Measurements from ENCODE around the gene ADAMTS5.

The ADAMTS5 gene

DNA sequence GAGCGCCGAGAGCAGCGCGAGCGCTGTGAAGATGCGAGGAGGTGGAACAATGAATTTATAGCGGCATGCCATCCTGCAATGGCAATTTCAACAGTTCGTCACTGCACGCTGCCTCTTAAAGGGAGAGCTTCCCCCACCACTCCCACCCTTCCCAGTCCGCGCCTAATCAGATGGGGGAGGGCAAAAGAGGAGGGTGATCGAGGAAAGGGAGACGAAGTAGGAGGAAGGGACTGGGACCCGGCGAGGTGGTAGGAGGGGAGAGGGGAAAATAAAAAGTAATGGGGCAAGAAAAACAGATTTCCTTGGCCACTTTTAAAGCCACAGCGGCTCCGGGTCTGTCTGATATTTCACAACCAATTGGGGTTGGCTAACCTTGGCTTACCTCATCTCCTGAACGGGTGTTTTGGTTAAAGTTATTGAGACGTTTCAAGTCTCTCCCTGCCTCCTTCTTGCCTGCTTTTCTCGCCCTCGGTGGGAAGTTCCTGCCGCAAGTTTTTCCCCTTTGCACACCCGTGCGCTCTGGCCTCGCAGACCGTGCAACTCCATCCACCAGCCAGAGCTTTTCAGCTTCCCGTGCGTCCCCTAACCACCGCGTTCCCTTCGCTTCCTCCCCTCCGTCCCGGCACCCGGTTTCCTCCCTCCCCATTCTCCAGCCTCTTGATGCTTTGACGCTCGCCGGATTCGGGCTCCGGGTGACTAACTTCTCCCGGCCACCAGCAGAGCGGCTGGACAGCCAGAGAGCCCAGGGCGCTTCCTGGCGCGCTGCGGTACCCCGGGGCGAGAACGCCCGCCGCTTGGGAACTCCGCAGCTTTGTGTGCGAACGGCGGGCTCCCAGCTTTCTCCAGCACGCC is at the start of gene ADAMTS5:
Gene ADAMTS5, minus strand, starts transcription at position 27 of the 852 bp plus-strand sequence. CDS start 697 bp downstream, outside the sequence.
- no peak for DNase-seq (ENCODE audit: low read depth in 1 of 2, low spot score in 1 of 2)

DNA sequence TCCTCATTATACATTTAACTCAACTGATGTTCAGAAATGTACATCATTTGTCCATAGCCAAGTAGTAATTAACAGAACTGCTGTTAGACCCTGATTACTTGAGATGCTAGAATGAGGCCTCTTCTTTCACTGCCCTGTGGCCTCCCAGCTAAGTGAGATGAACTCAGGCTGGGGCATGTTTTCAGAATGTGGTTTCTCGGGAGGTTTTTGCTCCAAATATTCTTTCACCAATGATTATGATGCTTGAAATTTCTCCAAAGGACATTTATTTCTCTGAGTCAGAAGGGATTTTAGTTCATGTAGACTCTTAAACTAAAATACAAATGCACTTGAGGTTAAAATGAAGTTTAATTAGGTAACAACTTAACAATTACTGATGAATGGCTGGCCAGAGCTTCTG is 34.6 kb upstream of the ADAMTS5 start:
- no peak for DNase-seq (ENCODE audit: low read depth in 1 of 2, low spot score in 1 of 2)

DNA sequence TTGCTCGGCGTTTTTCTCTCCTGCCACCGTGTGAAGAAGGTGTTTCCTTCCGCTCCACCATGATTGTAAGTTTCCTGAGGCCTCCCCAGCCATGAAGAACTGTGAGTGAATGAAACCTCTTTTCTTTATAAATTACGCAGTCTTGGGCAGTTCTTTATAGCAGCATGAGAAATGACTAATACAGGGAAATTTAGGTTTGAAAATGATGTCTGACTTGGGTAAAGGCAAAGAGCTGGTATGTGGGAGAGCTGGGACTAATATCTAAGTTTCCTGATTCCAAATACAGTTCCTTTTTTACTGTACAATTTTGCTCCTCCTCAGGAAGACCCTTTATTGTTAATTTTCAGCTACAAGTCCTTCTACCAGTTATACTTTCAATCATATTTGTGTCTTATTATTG is 16.7 kb upstream of the ADAMTS5 start:
- DNase-seq (ENCODE audit: low read depth in 1 of 2, low spot score in 1 of 2) = no peak

DNA sequence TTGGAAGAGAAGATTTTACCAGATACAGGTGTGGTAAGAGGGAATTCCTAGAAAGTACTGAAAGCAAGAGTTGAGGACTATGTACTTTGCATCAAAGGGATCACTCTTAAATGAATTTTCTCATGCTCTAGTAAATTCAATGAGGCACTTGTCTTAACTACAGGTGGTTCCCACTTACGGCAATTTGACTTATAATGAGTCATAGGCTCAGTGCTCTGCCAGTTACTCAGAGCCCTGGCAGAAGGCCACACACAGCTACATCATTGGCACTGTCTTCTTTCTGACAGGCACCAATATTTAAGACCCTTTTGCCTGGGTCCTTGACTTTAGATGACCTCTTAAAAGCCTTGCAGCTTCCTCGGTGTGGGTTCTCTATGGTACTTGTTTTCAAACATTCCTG is 15.9 kb upstream of the ADAMTS5 start:
- DNase-seq (ENCODE audit: low read depth in 1 of 2, low spot score in 1 of 2) = no peak

DNA sequence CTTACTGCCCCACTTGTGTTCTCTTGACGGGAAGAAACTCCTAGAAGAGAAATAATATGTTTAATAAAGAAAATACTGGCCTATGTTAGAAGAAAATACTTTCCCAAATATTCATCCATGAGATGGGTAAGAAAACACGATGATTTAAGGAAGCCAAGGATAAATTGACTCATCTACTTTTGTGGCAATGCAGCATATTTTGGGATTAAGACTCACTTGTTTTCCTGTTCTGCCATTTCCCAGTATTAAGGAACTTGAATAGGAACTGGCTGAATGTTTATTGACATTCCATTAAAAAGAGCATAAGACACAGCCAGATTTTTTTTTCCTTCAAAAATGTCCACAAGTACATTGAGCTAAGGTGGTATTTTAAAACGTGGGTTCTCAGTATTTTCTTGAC is 10.9 kb upstream of the ADAMTS5 start:
- DNase-seq (ENCODE audit: low read depth in 1 of 2, low spot score in 1 of 2) = no peak

DNA sequence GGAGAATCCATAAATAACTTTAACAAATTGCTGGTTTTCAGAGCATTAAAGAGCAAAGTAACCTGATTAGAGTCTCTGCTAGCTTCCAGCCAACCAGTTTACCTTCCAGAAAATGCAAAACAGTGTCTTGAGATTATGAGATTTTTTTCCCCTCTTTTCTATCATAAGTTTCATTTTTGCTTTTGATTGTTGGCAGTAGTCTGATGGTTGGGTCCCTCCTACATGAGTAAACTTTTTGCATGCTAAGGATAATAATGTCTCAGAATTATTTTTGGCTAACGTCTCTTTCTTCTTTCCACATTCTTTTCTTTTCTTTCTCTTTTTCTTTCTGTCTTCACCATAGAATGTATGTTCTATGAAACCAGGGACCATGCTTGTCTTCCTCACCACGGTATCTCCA is 6.3 kb upstream of the ADAMTS5 start:
- no peak for DNase-seq (ENCODE audit: low read depth in 1 of 2, low spot score in 1 of 2)

DNA sequence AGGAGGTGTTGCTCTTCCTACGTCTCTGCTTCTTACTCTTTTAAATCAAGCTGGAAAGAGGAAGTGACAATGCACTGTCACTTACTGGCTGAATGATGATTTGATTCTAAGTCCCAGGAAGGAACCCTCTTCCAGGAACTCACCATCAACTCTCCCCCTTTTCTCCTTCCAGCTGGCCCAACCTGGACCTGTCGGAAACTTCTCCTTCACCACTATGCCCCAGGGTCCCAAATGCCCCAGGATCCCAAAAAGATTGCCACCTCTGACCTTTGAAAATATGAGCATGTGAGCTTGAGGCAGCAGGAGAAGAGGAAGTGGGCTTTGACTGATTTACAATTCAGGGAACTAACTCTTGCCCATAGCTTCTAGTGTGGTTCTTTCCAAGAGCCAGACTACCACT is 5.3 kb upstream of the ADAMTS5 start:
- DNase-seq (ENCODE audit: low read depth in 1 of 2, low spot score in 1 of 2) = no peak

DNA sequence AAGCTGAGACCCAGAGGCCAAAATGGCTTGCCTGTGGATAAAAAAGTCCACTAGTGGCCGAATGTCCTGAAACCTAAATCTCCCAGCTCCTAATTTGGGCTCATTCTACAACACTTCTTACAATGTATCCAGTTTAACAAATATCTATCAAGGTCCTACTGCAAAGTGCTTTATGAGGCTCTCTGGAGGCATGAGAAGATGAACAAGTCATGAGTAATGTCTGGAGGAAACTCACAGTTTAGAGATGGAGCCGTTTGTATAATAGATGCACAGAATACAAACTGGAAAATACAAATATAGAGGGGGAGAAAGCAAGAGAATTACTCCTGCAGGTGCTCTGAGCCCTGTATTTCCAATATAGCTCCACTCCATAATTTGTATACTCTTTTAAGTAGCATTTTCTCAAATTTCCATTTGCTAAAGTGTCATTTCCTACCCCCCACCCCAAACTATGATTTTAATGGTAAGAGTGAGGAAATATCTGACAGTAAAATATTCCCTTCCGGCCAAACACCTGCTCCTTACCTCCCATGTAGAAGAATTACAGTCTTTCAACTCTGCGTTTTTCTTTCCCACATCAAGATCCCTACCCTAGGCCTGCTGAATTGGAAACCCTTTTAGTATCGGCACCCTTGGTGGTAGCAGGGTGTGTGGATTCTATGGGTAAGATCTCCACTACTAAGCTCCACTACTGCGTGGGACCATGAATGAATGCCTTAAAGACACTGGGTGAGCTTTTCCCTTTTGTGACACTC is 3.3 kb upstream of the ADAMTS5 start:
- no peak for DNase-seq (ENCODE audit: low read depth in 1 of 2, low spot score in 1 of 2)

DNA sequence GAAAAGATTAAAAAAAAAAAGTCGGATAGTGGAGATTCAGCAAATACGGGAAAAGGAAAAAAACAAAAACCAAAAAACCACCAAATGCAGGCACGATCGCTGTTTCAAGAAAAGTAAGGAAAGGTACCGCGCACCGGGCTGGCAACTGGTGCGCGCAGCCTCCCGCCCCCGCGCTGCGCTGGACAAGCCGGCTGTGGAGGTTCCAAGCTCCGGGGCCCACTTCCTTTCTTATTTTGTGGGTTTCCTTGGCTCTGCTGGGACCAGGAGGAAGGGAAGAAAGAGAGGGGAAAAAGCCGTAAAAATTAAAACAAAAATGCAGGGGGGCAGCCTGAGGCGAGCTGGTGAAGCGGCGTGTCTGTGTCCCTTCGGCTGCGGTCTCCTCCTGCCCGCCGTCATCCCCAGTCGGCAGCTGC is 233 bp downstream of the ADAMTS5 start:
- DNase-seq (ENCODE audit: low read depth in 1 of 2, low spot score in 1 of 2) = no peak

DNA sequence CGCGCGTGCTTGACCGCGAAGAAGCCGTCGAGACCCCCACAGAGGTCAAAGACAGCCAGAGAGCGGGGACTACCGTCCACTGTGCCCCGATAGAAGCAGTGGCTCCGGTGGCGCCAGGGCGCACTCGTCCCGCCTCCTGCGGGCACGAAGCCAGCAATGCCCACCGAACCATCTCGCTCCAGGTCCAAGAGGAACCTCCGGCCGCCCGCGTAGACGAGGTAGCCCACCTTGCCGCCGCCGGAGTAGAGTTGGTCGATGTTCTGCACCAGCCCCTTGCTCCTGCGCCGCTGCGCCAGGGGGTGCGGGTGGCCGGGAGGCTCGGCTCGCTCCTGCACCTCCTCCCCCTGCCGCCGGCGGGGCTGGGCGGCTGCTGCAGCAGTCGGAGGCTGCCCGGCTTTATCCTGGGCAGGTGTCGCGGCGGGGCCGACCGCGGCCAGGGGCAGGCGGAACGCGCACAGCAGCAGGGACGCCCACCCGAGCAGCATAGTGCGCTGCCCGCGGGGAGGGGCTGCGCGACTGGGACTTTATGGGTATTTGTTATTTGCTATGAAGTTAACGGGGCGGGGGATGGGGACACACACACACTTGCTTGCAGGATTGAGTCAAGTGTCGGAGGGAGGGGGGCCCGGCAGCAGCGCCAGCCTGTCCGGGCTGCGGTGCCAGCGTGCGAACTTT is 844 bp downstream of the ADAMTS5 start:
- DNase-seq (ENCODE audit: low read depth in 1 of 2, low spot score in 1 of 2) = no peak

DNA sequence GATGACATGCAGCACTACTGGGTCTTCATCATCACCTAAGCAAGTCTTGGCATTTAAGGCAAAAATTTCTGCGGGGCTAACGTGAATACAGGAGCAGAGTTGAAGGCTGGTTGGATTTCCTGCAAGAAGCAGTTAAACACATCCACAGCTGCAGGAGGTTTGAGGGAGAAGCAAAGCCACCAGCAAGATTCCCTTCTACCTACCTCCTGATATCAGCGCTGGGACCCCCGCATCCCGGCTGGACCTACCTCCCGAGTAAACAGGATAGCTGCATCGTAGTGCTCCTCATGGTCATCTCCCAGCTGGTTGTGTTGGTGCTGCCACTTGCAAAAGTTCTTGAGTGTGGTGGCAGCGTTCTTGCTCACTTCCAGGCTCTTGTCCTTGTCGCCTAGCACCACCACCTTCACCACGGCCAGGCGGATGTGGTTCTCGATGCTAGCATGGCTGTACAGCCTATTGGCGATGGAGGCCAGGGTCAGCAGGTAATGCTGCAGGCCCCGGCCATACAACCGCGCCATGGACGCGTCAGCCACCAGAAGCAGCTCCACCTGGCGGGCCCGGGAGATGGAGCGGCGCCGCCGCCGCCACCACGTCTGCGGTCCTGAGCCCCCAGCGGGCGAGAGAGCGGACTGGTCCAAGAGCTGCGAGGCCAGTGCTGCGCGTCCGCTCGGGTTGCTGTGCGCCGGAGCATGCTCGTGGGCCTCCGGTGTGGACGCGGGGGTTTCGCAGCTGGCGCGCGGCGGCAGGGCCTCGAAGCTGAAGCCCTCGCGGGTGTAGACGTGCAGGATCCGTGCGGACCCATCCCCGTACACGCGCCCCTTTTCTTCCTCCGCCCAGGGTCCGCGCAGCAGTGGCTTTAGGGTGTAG is 1.6 kb downstream of the ADAMTS5 start:
- no peak for DNase-seq (ENCODE audit: low read depth in 1 of 2, low spot score in 1 of 2)

DNA sequence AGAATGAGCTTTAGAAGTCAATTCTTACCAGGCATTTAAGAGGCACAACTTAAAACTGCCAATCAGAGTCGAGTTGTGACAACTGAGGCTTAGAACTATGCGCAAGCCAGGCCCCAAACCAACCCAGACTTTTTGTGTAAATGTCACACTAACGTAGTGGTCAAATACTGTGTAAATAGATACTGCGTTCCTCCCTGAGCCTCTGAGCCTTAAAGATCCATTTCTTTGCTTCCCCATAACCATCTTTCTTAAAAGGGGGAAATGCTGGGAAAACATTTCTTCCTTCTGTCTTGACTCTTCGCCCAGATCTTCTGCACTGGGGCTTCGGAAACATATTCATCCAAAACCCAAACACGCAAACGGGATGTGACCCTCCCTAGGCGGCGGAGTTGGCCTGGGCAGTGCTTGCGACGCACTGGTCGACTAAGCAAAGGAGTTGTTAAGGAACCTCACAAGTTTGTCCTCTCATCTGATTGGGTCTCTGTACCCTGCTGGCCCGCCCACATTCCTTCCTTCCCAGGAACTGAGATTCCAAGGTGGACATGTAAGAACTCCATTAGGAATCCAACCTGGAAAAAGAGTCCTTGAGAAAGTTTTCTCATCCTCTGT is 2.6 kb downstream of the ADAMTS5 start:
- no peak for DNase-seq (ENCODE audit: low read depth in 1 of 2, low spot score in 1 of 2)

DNA sequence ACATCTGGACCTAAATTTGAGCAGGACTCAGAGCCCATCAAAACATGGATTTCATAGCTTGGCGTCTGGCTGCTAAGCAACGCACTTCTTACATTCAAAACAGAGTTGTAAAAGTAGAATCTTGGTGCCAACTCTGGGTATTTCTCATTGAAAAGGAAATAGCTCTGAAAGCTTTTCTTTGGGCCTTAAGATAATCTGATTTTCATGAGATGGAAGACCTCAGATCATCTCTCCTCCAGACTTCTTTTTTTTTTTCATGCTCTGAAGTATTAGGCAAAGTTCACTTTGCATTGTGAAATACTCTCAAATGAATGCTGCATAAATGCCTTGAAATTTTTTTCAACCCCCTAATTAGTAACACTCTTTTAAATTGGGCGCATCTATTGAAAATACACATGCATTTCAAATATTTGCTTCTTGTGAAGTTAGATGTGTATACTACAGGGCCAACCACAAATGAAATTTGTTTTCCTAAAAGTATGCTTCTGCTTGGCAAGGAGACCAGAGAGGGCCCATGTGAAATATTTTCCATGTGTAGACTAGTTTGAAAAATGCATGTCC is 4.2 kb downstream of the ADAMTS5 start:
- no peak for DNase-seq (ENCODE audit: low read depth in 1 of 2, low spot score in 1 of 2)

DNA sequence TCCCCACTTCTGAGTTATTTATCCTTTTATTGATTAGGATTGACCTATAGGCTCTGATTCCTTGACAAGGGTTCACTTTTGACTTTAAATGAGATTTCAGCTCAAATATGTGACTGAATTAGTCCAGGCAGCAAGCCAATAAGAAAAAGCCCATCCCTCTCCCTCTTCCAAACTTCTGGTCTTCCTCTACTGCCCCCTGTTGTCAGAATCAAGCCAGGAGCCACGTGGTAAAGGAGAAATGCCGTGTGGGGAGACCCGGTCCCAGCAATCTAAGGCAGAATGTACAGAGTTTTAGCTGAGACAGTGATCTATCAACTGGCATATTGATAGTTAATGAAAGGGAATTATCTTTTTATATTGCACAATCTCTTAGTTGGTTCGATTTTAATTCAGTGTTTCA is 5.2 kb downstream of the ADAMTS5 start:
- no peak for DNase-seq (ENCODE audit: low read depth in 1 of 2, low spot score in 1 of 2)

DNA sequence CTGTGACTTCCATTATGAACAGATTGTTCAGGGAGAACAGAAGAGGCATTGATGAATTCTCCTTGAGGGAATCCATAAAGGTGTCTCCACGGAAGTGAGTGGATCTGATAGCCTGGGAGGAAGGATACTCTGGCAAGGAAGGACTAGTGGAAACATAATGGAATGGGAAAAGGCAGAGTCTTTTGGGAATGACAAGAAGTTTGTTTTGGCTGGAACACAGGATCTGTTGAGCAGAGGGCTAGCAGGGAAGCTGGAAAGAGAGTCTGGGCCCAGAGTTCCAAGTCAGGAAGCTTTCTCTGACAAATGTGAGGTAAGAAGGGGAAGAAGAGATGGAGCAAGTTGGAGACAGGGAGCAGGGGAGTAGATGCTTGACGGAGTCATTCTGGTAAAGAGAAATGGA is 8.1 kb downstream of the ADAMTS5 start:
- no peak for DNase-seq (ENCODE audit: low read depth in 1 of 2, low spot score in 1 of 2)

DNA sequence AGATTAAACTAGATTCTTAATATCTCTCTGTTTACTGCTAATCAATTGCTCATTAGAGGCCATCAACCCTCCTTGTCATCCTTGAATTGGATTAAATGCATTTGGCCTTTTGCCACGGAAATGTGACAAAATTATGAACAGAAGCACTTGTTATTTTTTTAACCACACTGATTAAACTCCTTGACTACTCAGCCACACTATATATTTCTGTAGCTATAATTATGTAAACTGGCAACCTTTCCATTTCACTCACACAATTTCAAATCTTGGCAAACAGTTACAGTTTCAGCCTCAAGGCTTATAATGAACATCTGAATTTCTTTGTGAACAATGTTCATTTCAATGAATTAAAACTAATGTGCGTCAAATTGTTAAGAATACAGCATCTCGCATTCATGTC is 10.1 kb downstream of the ADAMTS5 start:
- no peak for DNase-seq (ENCODE audit: low read depth in 1 of 2, low spot score in 1 of 2)

DNA sequence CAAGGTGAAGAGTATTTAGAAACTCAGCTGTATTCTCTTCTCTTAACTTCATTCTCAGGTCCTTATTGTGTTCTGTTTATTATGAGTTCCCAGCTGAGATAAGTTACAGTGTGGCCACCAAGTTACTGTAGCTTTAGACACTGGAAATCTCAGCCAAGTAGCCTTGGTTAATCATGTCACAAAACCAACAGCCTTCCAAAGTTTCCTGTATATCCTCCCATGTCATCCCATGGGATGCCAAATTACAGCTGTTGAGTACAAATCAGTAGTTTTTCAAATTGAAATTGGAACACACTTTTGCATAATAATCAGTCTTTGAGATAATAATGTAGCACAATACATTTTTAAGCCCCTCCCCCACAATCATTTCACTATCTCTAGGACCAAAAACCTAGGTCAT is 10.7 kb downstream of the ADAMTS5 start:
- no peak for DNase-seq (ENCODE audit: low read depth in 1 of 2, low spot score in 1 of 2)

DNA sequence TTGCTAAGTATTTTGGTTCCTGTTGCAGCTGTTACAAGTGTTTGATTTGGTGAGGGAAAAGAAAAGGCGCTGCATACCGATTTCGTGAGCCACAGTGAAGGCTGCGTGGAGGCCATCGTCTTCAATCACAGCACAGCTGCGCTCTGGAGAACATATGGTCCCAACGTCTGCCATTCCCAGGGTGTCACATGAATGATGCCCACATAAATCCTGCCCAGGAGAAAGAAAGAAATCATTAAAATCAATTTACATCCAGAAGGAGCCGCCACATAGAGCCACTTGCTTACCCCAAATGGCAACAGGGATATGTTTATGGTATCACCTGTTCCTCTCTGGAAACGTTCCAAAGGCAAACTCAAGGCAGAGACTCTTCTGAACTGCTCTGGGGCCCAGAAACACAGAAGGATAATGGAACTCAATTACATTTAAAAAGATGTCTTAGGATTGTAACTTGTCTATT is 12.2 kb downstream of the ADAMTS5 start:
- no peak for DNase-seq (ENCODE audit: low read depth in 1 of 2, low spot score in 1 of 2)

DNA sequence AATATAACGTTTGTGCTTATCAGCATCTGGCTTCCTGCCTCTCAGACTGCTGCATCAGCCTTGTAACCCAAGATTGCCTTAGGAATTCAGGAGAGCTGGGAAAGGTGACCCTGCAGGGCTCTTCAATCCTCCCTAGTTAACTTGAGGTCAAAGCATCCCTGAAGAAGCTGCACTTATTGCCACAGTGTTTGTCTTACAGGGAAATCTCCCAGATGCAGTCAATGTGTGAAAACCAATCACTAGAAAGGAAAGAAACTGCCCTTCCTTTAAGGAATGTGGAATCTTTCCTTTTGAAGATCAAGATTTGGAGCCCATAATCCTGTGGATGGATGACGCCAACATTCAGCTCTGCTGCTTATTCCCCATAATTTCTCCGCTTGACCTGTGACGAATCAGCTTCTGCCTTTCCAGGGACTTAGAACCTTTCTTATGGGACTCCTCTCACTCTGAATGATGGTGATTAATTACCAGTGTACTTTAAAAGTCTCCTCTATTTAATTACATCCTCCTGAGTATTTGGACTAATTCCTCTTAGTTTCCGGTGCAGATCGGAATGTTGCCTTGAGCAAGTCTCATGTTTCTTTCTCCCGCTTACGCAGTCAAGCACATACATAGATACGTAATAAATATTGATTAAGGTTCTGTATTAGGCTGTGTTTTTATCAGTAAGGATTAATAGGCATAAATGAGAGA is 14.4 kb downstream of the ADAMTS5 start:
- no peak for DNase-seq (ENCODE audit: low read depth in 1 of 2, low spot score in 1 of 2)

DNA sequence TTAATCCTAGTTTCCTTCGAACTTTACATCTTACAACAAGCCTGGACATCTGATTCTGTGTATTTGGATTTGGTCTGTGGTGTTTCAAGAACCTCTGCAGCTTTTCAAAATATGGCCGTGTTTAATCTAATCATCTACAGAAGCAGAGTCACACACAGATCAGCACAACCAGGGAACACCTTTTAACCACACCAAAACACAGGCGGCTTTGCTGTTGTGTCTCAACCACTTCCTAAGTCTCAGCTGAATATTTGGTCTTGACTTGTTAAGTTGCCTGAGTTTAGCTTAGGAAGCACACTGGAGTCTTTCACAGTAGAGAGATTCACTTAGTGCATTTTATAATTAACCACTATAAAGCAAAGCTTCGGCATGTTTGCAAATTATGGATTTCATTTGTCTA is 17.1 kb downstream of the ADAMTS5 start:
- no peak for DNase-seq (ENCODE audit: low read depth in 1 of 2, low spot score in 1 of 2)
